ENCODE results near the gene CACYBP.

DNA sequence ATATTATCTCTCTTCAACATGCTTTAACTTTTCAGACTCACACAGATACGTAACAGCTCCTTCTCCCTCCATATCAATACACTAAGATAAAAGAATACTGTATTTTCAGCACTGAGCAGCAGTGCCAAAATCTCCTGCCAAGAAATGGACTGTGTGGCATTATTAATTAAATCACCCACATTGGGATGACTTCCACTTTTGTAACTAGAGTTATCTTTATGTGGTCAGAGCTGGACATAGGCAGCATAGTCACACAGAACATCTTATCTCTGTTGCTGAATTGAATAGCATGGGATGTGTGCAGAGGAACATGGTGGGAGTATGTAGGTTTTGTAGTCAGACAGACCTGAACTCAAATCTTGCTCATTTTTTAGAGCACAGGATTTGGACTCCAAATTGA is 41.4 kb upstream of the CACYBP start:
- TF ChIP-seq, protein P1, sequence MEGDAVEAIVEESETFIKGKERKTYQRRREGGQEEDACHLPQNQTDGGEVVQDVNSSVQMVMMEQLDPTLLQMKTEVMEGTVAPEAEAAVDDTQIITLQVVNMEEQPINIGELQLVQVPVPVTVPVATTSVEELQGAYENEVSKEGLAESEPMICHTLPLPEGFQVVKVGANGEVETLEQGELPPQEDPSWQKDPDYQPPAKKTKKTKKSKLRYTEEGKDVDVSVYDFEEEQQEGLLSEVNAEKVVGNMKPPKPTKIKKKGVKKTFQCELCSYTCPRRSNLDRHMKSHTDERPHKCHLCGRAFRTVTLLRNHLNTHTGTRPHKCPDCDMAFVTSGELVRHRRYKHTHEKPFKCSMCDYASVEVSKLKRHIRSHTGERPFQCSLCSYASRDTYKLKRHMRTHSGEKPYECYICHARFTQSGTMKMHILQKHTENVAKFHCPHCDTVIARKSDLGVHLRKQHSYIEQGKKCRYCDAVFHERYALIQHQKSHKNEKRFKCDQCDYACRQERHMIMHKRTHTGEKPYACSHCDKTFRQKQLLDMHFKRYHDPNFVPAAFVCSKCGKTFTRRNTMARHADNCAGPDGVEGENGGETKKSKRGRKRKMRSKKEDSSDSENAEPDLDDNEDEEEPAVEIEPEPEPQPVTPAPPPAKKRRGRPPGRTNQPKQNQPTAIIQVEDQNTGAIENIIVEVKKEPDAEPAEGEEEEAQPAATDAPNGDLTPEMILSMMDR (IDR thresholded peaks at IDR 0.05; ENCODE audit: low read length): no peak
- TF ChIP-seq EZH2phosphoT487 (IDR thresholded peaks at IDR 0.05; ENCODE audit: low read length) (no peak), EZH2 (optimal IDR thresholded peaks at IDR 0.05; ENCODE audit: low read depth, low read length) (no peak)
